GM23248 (cell line): ENCODE measurements around the gene CHN2.

Experiments used
- EZH2 ChIP-seq: fragments of 200-600 bp; sonication (generic); IDR thresholded peaks from 2 replicates; pipeline ENCODE4 v1.6.1; 2018; ENCODE audit warnings: antibody characterized with exemption, mild to moderate bottlenecking; ENCODE audit not compliant: insufficient read depth, poor library complexity, severe bottlenecking
- EZH2phosphoT487 ChIP-seq: fragments of 200-600 bp; sonication (generic); IDR thresholded peaks from 2 replicates; pipeline ENCODE4 v1.6.1; 2018; ENCODE audit warnings: antibody characterized with exemption, moderate library complexity, mild to moderate bottlenecking, low read depth; ENCODE audit not compliant: insufficient read depth

DNA sequence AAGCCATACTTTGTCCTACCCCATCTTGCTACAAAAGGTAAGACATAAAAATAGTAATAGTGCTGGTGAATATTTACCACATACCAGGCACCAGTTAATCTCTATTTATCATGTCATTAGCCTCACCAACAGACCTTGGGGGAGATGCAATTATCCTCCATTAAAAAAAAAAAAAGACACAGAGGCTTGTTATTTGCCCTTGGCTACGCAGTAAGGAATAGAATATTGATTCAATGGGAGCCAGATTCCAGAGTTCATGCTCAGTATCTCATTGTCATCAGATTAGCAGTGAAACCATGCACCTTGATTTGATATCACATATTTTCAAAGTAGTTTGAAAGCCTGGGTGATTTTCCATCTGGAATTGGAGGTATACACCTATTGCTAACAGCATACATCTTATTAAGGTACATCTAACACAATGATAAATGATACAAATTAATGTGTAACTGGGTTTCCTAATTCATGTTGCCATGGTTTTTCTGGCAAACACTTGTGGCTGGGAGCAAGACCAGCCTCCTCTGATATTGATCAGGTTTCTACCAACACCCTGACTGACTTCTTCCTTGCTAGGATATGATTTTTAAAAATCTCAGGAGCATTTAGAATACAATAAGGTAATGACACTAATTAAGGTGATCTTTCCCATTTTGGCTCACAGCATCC is 301.9 kb downstream of the CHN2 start:
- TF ChIP-seq EZH2 = no peak
- TF ChIP-seq EZH2phosphoT487 = no peak
